GM21619 (cell line): ENCODE results near the gene AOC3.
"Not testable (repeated sequence)": the region's sequence is repeated elsewhere in the genome, so short reads cannot be mapped to it uniquely, and the experiment has no call there.

Source experiments
- ATAC-seq: cut with Tn5 transposase; IDR thresholded peaks from one replicate; pipeline ENCODE4 v1.9.1; 2021; ENCODE audit not compliant: unreplicated experiment

AOC3 gene

DNA sequence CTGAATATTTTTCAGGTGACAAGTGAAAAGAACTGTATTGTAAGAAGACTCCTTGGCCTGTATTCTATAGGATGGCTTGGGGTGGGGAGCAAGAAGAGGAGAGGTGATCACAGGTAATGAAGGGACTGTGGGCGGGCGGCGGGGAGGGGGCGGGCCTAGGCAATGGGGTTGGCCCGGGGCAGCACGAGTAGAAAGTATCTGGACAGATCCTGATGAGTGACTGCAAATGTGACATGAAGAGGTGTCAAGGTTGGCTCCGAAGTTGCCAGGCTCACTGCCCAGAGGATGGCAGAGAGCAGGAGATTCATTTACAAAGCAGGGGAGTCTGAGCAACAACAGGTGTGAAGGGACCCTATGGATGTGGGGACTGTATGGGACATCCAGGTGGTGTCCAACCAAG lies 38.8 kb downstream of the AOC3 start:
- no peak for ATAC-seq

- no peak for ATAC-seq
Measured at GRCh38 chr17:42891539-42892152, 40.6 kb downstream of the AOC3 start.

GRCh38 chr17:42893359-42893758 lies 42.4 kb downstream of the AOC3 start:
- ATAC-seq = no peak

DNA sequence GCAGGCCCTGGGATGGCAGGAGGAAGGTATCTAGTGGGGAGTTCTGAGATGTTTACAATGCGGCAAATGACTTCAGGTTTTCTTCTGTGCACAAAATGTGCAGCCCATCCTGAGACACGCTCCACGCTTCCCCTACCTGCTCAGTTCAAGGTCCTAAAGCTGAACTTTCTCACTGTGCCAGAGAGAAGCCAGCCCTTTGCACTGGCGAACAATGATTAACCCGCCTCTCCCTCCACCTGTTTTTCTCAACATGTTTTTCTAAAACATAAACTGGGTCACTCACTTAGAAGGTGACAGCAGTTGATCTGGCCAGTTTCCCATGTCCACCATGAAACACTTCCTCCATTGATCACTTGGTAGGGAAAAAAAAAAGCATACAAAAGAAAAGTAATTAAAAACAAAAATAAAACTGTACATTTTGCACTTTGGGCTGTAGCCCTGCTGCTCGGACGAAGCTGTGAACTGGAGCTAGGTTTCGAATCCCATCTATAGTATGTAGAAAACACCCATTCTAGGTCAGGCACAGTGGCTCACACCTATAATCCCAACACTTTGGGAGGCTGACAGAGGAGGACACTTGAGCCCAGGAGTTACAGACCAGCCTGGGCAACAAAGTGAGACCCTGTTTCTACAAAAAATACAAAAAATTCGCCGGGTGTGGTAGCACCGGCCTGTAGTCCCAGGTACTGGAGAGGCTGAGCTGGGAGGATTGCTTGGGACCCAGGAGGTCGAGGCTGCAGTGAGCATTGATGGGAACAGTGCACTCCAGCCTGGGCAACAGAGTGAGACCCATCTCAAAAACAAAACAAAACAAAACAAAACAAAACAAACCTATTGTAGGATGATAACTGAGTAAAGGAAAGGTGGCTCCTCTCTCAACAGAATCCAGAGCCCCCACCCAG lies 43.5 kb downstream of the AOC3 start:
- ATAC-seq = no peak

DNA sequence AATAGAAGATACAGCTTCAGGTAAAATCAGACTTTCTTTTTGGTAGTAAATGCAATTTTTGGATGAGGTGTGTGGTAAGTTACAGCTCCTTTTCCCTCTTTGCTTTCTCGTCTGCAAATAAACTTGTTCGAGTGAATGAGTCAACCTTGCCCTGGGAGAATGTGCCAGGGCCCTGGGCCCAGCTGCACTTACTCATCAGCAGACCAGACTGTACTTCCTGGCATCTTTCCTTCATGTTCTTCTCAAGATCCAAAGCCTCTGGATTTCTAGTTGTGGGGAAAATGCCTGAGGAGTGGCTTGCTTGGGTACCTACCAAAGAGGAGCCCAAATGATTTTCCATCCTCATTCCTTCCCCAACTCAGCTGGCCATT lies 44.2 kb downstream of the AOC3 start:
- no peak for ATAC-seq

- no peak for ATAC-seq
Measured at GRCh38 chr17:42898147-42898811, 47.3 kb downstream of the AOC3 start.

GRCh38 chr17:42899981-42900380 lies 49.0 kb downstream of the AOC3 start:
- ATAC-seq = not testable (repeated sequence)

- ATAC-seq = no peak
Measured at GRCh38 chr17:42900460-42901331, 49.7 kb downstream of the AOC3 start, which contains the start of gene G6PC1. G6PC1 (plus strand) TSS chr17:42900799; CDS start chr17:42900877, 78 bp downstream.

DNA sequence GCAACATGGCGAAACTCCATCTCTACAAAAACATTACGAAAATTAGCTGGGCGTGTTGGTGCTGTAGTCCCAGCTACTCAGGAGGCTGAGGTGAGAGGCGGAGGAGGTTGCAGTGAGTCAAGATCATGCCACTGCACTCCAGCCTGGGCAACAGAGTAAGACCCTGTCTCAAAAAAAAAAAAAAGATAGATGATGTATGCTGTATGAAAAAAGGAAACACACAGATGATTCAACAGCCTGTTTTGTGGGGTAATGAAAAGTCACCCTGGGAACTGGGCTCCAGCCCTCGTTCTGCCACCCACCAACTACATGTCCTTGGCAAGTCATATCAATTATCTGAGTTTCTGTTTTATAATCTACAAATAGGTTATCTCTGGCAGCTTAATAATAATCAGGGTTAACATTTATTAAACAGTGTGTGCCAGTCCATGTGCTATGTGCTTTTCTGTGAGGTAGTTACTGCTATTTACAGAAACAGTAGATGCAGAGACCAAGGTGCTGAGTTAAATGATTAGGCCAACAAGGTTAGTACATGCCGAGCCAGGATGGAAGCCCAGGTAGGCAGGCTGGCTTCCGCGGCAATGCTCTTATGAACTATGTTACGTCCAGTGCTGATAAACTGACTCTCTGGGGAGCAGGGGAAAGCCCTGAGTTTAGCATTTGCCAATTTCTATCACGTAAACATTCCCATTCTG lies 50.7 kb downstream of the AOC3 start:
- ATAC-seq = no peak

DNA sequence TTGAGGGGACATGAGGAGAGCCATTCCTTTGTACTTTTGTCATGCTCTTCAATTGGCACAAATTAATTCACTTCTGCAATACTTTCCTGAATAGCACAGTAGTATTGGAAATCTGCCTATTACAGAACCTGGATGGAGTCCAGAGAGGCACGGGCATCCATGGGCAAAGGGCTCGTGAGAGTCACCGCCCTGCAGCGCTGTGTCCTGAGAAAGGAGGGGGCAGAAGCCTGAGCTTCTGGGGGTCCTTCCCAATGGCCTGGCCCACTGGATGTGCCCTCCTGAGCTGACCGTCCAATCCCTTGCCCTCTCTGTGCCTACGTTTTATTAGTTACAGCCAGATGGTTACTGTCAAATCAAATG lies 53.1 kb downstream of the AOC3 start:
- ATAC-seq = no peak

DNA sequence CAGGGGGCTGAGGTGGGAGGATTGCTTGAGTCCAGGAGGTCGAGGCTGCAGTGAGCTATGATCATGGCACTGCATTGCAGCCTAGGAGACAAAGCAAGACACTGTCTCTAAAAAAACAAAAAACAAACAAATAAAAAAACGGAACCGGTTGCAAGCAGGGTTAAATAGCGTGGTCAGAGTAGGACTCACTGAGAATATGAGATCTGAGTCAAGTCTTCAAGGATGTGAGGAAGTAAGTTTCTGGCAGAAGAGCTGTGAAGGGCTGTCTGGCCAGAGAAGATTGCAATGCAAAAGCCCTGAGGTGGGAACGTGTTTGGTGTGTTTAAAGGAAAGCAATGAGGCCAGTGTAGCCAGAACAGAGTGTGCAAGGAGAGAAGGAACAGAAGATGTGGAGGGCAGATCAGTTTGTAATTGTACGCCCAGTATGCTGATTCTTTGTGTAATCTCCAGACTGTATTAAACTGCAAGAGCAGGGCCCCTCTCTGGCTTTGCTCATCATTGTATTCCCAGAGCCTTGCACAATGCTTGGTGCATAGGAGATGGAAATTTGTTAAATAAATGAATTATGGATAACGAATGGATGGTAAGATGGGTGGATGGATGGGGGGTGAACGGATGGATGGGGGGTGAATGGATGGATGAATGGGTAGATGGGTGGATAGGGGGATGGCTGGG lies 55.9 kb downstream of the AOC3 start:
- no peak for ATAC-seq
